Endothelial cell of umbilical vein (primary cell): ENCODE results near the gene RGS4. TPM values are rescaled to one million over a fixed set of nuclear protein-coding genes. Genes with fewer than 3 reads are reported as not detected.
A peak's percentile ranks its signal among the peaks of the same experiment; 100 is the strongest.

Experiments used
- BruUV-seq: library from RNA; stranded (reverse); fragments of 400-500 nt; replicated peaks from 2 replicates; lab custom pipeline; 2021; lab: Mats Ljungman, UMichigan
- CTCF ChIA-PET: fragments of 300-600, 350-600 bp; sonication (Branson Sonifier 250); formaldehyde crosslinking; loops from one replicate; lab custom pipeline; 2021; ENCODE audit warnings: antibody characterized with exemption, inconsistent platforms; lab: Charles Lee
- POLR2A ChIA-PET: fragments of 300-600, 350-600 bp; sonication (Branson Sonifier 250); formaldehyde crosslinking; loops from one replicate; lab custom pipeline; 2021; ENCODE audit warnings: antibody characterized with exemption, inconsistent platforms; lab: Charles Lee
- DNase-seq: peaks from one replicate; pipeline ENCODE4 v3.0.0-alpha.2; 2011; ENCODE audit warnings: low read depth, low spot score
- FAIRE-seq: peaks from 2 replicates; lab custom pipeline; 2011; peaks lifted over from hg19 to GRCh38; lab: Jason Lieb, UNC
- H2AFZ ChIP-seq: 2 replicates; pipeline ENCODE4 v1.6.0; 2012; ENCODE audit warnings: low read depth, low read length, control low read depth, inconsistent platforms
- H3K27ac ChIP-seq: 2 replicates; pipeline ENCODE4 v1.5.1; 2011; ENCODE audit warnings: low read depth, mild to moderate bottlenecking, control low read depth, low read length, moderate library complexity; ENCODE audit not compliant: insufficient read depth
- H3K27me3 ChIP-seq, 2 experiments: 2 replicates each; pipeline versions ENCODE4 v1.6.0 to v1.6.1; 2011; ENCODE audit warnings: low read length in 2 of 2, mixed read lengths in 1 of 2; ENCODE audit not compliant: control insufficient read depth in 2 of 2, insufficient read depth in 2 of 2
- H3K36me3 ChIP-seq, 2 experiments: 2 replicates in 1 of 2; 3 replicates in 1 of 2; pipeline ENCODE4 v1.5.1; 2011; ENCODE audit warnings: low read length in 2 of 2, mild to moderate bottlenecking in 1 of 2, moderate library complexity in 1 of 2; ENCODE audit not compliant: control insufficient read depth in 2 of 2, insufficient read depth in 2 of 2; ENCODE audit errors: extremely low read depth in 1 of 2
- H3K4me1 ChIP-seq: 3 replicates; pipeline ENCODE4 v1.5.1; 2011; ENCODE audit warnings: mild to moderate bottlenecking, low read length; ENCODE audit not compliant: control insufficient read depth, insufficient read depth; ENCODE audit errors: extremely low read depth
- H3K4me2 ChIP-seq: 2 replicates; pipeline ENCODE4 v1.6.1; 2011; ENCODE audit warnings: low read length, control low read depth, mixed read lengths; ENCODE audit not compliant: insufficient read depth
- H3K4me3 ChIP-seq, 3 experiments: fragments of 200-600 bp in 1 of 3; sonication (generic), shearing (Covaris generic) in 1 of 3; replicated peaks in 1 of 3; 2 replicates each; pipeline ENCODE4 v1.5.1; 2011 to 2016; ENCODE audit warnings: control low read depth in 3 of 3, low read length in 3 of 3, mild to moderate bottlenecking in 2 of 3, inconsistent platforms in 1 of 3, low read depth in 1 of 3, moderate library complexity in 1 of 3; ENCODE audit not compliant: insufficient read depth in 1 of 3
- H3K79me2 ChIP-seq: 2 replicates; pipeline ENCODE4 v1.6.0; 2012; ENCODE audit warnings: low read length, inconsistent platforms; ENCODE audit not compliant: control insufficient read depth, insufficient read depth
- H3K9ac ChIP-seq: replicated peaks from 2 replicates; pipeline ENCODE3; 2011; ENCODE audit warnings: low read length, control low read depth; ENCODE audit not compliant: insufficient read depth; ENCODE audit errors: extremely low read depth
- H3K9me1 ChIP-seq: replicated peaks from 3 replicates; pipeline ENCODE4 v1.6.0; 2011; ENCODE audit warnings: mild to moderate bottlenecking, low read length; ENCODE audit not compliant: control insufficient read depth, insufficient read depth; ENCODE audit errors: extremely low read depth
- H3K9me3 ChIP-seq: replicated peaks from 2 replicates; pipeline ENCODE4 v1.5.1; 2012; ENCODE audit warnings: low read length, inconsistent platforms; ENCODE audit not compliant: control insufficient read depth, insufficient read depth
- H4K20me1 ChIP-seq: replicated peaks from 2 replicates; pipeline ENCODE3; 2011; ENCODE audit warnings: mild to moderate bottlenecking, low read length; ENCODE audit not compliant: control insufficient read depth, insufficient read depth; ENCODE audit errors: extremely low read depth
- CTCF ChIP-seq, 2 donors: IDR thresholded peaks; 1 replicate in 1 of 2; 2 replicates in 1 of 2; pipeline ENCODE4 v1.5.1; 2011; ENCODE audit warnings: low read length in 2 of 2, mild to moderate bottlenecking in 2 of 2, moderate library complexity in 2 of 2, control low read depth in 1 of 2, inconsistent platforms in 1 of 2, low read depth in 1 of 2; ENCODE audit not compliant: insufficient read depth in 1 of 2; ENCODE audit errors: extremely low read depth in 1 of 2
- GATA2 ChIP-seq: IDR thresholded peaks from 2 replicates; pipeline ENCODE4 v1.7.0; 2011; ENCODE audit warnings: low read depth, mild to moderate bottlenecking, moderate library complexity, mixed read lengths, low read length; ENCODE audit not compliant: insufficient read length, insufficient read depth
- JUN ChIP-seq: IDR thresholded peaks from 2 replicates; pipeline ENCODE4 v1.6.1; 2011; ENCODE audit warnings: borderline replicate concordance, low read depth; ENCODE audit not compliant: insufficient read length, insufficient read depth
- MAX ChIP-seq: IDR thresholded peaks from 2 replicates; pipeline ENCODE4 v1.6.1; 2011; ENCODE audit not compliant: insufficient read depth, insufficient read length
- POLR2A ChIP-seq: IDR thresholded peaks from 2 replicates; pipeline ENCODE4 v1.6.1; 2012; ENCODE audit warnings: low read depth, mild to moderate bottlenecking, control low read depth, low read length
- POLR2AphosphoS5 ChIP-seq: IDR thresholded peaks from 2 replicates; pipeline ENCODE4 v1.6.1; 2012; ENCODE audit warnings: low read depth, mild to moderate bottlenecking, control low read depth, low read length, moderate library complexity; ENCODE audit not compliant: insufficient read depth
- dilution Hi-C: fragments of 300-500 bp; cut with MboI; formaldehyde crosslinking; loops from one replicate; pipeline ENCODE4 v1.15.0; 2019; ENCODE audit warnings: low sequenced_read_pairs; ENCODE audit not compliant: extremely low pct_ligation_motif_present
- intact Hi-C: fragments of 100-400 bp; cut with micrococcal nuclease; formaldehyde crosslinking; loops from one replicate; pipeline ENCODE4 v1.10.0; 2022
- polyA plus RNA-seq, 4 experiments: library from polyadenylated mRNA; depleted of rRNA in 3 of 4; stranded (reverse) in 3 of 4; unstranded in 1 of 4; fragments of >200 nt; gene quantifications; 2 replicates each; pipeline versions ENCODE4 v1.2.1 to v1.2.3, GENCODE V29; 2011 to 2012; ENCODE audit warnings: missing spikeins in 1 of 4
- total RNA-seq: library from RNA; stranded (reverse); gene quantifications from 2 replicates; pipeline ENCODE4 v1.2.3, GENCODE V29; 2021

RGS4 gene
- total and polyA plus RNA-seq, 2 donors (not counting 3 experiments of a cell fraction or from before 2014, with no cell fraction given) = 14.6 to 59.3 TPM

- TSS peak; percentile 76 for BruUV-seq
- peak overlapping the region; percentile 69 for H3K27ac ChIP-seq
- peaks cover 0 to 9% of the 10 kb centered on the region in 2 experiments for H3K36me3 ChIP-seq
- H3K9me3 ChIP-seq = no peaks in the 10 kb centered on the region
- peak overlapping the region; percentile 93 for H3K4me2 ChIP-seq
- peaks cover 19% of the 10 kb centered on the region for H3K79me2 ChIP-seq
- H3K4me1 ChIP-seq = peaks cover 44% of the 10 kb centered on the region
- ChIA-PET CTCF (interaction anchor here (0.6 to 5.7 kb wide), 31 partner anchors 10 to 248 kb away, joined by 3 to 152 read pairs (median 5); partner anchors contain the start of genes CCDC190 and RGS5), POLR2A (interaction anchor here (1.0 kb wide), 1 partner anchor 194 kb away, joined by 4 read pairs; no protein-coding TSS in a partner anchor)
- TF ChIP-seq GATA2 (no peak), JUN (no peak), POLR2A (no peak), POLR2AphosphoS5 (no peak), MAX (no peak), CTCF (IDR thresholded peaks at IDR 0.05; ENCODE audit: extremely low read depth in 1 of 2, insufficient read depth in 1 of 2, low read depth in 1 of 2, low read length in 2 of 2) (peak; percentile 68 to 79)
- peak overlapping the region in 2 of 3 experiments; percentile 30 to 98 for H3K4me3 ChIP-seq
- intact Hi-C loops (loop anchor here (1.0 to 2.0 kb wide), 6 partner anchors 14 to 244 kb away; no protein-coding TSS in a partner anchor), dilution Hi-C loops (loop anchor here (25.0 kb wide), 1 partner anchor 209 kb away; the partner anchor contains the start of gene CCDC190)
- peak; percentile 86 for FAIRE-seq
- no peaks in the 10 kb centered on the region for H3K27me3 ChIP-seq
- peak; percentile 88 for DNase-seq
- no peaks in the 10 kb centered on the region for H3K9me1 ChIP-seq
- H4K20me1 ChIP-seq = no peaks in the 10 kb centered on the region
- H3K9ac ChIP-seq = peak overlapping the region; percentile 83
- peak overlapping the region; percentile 48 for H2AFZ ChIP-seq
These were observed 2.5 kb downstream of the RGS4 start for GRCh38 chr1:163071405-163072255.
